Measurements from ENCODE around the gene ADARB2. TPM values are rescaled to one million over a fixed set of nuclear protein-coding genes. Genes with fewer than 3 reads are reported as not detected.
"Not testable (repeated sequence)": the region's sequence is repeated elsewhere in the genome, so short reads cannot be mapped to it uniquely, and the experiment has no call there.

The ADARB2 gene
- polyA plus RNA-seq, 4 donors = 0.40 to 1.5 (median 0.91) TPM

DNA sequence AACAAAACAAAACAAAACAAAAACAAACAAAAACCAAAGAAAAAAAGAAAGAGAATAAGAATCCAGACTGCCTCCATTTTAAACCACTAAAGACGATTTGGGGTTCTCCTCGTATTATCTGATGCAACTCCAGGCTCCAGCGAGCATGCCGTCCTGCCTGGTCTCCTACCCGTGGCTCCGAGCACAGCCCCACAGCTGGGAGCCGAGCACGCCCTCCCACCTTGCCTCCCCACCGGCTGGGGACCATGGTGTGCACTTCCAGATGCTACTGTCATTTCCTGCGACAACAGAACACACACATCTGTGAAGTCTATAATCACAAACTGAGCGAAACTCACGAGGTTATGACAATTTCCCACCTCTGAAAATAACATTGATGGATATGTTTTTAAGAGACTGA is 113.1 kb downstream of the ADARB2 start:
- no peak for DNase-seq (ENCODE audit: low read depth in 4 of 4, low spot score in 3 of 4)

DNA sequence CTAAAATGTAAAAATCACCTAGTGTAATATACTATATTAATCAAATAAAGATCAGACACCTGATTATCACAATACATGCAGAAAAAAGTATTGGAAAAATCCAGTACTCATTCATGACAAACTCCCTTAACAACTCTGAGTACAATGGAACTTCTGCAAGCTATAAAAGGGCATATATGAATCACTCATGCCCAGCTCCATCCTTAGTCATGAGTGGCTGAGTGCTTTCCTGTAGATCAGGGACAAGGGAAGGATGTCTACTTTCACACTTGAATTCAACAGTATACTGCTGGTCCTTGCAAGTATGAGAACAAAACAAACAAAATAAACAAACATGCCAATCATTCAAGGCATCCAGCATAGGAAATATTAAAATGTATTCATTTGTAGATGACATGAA is 116.5 kb downstream of the ADARB2 start:
- no peak for DNase-seq (ENCODE audit: low read depth in 4 of 4, low spot score in 3 of 4)

- DNase-seq (ENCODE audit: low read depth in 4 of 4, low spot score in 3 of 4) = not testable (repeated sequence)
Measured at GRCh38 chr10:1617376-1618317, 119.7 kb downstream of the ADARB2 start.

DNA sequence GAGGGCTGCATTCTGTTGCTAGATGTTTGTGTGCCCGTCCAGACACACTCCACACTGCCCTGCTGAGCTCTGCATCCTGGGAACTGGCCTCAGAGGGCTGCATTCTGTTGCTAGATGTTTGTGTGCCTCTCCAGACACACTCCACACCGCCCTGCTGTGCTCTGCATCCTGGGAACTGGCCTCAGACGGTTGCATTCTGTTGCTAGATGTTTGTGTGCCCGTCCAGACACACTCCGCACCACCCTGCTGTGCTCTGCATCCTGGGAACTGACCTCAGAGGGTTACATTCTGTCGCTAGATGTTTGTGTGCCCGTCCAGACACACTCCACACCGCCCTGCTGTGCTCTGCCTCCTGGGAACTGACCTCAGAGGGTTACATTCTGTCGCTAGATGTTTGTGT is 120.6 kb downstream of the ADARB2 start:
- not testable (repeated sequence) for DNase-seq (ENCODE audit: low read depth in 4 of 4, low spot score in 3 of 4)

DNA sequence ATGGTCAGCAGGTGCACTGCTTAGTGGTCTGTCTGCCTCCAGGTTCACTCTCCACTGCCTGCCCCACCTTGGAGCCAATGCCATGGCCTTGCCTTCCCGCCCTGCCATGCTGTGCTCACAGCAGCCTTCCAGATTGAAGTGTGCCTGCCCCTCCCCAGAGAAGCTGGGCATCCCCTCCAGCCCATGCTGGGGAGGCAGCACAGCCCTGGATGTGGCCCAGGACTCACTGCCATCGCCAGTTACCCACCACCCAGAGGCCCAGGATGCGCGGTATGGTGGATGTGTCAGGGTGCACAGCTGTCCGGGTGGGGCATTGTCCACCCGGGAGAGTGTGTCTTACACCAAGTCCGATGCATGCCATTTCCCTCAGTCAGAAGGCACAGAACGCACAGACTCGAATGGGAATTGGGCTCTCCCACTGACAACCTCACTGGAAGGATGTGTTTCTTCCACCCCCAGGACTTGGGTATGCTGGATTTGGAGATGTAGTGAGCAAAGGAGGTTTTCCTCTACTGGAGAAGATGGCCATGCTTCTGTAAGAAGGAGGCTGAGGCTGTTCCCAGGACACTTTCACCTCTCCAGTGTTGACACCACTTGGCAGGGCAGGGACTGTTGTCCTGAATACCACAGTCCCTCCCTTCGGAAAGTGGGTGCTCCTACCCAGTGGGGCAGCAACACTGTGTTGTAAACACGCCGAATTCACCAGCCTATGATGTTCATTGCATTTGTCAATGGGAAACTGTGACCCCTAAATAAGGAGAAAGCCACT is 122.0 kb downstream of the ADARB2 start:
- DNase-seq (ENCODE audit: low read depth in 4 of 4, low spot score in 3 of 4) = no peak

DNA sequence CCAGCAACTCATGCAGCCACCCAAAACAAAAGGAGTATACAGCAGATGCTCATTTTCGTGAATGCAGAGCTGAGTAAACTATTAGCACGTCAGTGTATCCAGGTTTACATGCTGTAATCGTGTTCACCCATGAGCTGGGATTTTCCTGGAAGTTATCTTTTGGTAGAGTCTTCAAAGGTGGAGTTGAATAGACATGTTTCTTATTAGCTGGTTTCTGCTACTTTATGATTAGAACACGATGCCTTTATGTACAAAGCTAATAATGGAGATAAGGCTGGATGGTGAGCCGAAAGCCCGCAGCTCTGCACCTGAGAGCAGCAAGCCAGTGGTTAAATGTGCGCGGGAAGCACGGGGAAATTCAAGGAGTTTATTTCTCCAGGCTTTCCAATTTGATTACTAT is 123.8 kb downstream of the ADARB2 start:
- DNase-seq (ENCODE audit: low read depth in 4 of 4, low spot score in 3 of 4) = no peak

DNA sequence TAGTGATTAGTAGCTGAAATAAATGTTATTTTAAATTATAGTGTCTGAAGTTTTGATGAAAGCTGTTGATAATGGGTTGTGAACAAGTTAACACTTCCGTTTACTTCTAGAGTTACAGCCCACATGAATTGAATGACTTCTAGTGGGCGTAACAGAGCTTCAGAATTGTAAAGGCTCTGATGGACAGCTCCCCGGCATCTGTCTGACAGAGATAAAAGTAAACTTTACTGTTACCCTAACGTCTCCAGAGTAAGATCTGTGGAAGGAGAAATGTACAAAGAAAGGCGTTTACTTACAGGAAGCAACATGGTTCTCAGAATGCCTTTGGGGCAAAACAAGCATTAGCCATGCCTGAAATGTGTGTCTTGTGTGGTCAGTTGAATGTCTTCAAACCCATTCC is 124.4 kb downstream of the ADARB2 start:
- DNase-seq (ENCODE audit: low read depth in 4 of 4, low spot score in 3 of 4) = no peak

DNA sequence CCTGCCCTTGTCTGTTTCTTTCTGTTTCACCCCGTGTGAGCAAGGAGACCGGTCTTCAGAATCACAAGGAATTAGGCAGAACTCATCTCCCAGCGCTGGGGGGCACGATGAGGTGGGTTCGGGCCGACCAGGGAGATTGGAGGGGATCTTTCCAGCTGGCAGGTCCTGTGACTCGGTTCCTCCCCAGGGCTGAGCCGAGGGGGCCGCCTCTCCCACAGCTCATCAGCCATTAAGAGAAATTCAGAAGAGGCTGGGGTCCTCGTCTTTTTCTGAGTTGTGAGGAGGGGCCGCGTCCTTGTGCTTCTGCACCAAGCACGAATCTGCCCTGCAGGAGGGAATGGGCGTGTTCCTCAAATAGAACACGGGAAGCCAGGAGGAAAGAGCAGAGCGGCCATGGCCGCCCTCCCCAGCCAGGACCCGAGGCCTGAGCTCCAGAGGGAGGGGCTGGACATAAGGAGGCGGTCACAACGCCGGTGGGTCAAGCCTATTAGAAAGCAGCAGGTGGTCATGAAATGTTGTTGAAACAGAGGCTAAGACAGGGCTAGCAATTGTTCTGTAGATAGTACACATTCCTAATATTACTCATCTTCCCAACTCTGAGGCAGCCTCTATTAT is 125.3 kb downstream of the ADARB2 start:
- no peak for DNase-seq (ENCODE audit: low read depth in 4 of 4, low spot score in 3 of 4)

DNA sequence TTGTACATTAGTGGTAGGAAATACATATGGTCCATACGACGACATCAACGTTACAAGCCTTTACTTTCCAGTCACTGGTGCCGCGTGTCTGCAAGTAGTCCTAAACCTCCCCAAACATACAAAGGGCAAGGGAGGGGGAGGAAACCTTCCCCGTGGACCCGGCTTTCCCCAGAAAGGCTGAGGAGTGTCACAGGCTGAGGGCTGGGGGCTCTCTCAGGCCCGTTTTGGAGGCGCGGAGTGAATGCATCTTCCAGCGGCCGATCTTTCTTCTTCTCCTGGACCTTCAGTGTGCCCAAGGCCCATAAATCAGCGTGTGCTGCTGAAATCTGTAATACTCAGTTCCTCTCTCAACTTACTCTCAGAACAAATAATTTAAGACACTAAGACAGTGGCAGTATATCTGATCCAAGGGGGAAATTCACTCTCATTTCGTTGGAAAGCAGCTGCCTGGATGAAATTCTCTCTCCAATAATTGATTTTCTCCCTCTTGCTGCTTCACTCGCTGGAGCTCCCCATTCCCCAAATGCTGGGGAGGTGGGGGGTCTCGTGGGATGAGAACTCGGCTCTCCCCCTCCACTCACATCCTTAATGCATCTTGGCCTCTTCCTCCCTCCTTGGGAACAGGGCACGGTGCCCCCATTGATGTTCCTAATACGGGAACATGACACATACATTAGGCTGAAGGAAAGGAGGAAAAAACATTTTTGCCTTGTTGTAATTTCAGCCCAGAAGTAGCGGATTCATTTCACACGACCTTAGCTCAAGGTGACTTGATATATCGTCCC is 126.1 kb downstream of the ADARB2 start:
- DNase-seq (ENCODE audit: low read depth in 4 of 4, low spot score in 3 of 4) = no peak

DNA sequence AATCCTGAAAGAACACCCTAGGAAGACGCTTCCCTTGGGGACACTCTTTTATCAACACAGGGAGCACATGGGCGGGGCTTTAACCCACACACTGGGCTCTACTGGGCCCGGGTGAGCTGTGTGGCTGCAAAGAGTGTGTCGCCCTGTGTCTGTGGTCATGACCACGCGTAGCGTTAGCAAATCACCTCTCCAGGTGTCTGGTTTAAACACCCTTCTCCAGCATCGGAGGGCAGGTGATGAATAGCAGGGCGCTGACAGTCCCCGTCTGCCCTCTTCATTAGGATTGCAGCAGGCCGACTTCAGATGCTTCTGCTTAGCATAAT is 127.7 kb downstream of the ADARB2 start:
- DNase-seq (ENCODE audit: low read depth in 4 of 4, low spot score in 3 of 4) = no peak

GRCh38 chr10:1608851-1609647 is 128.3 kb downstream of the ADARB2 start:
- DNase-seq (ENCODE audit: low read depth in 4 of 4, low spot score in 3 of 4) = no peak

- DNase-seq (ENCODE audit: low read depth in 4 of 4, low spot score in 3 of 4) = no peak
Measured at GRCh38 chr10:1608408-1608807, 128.9 kb downstream of the ADARB2 start.

- DNase-seq (ENCODE audit: low read depth in 4 of 4, low spot score in 3 of 4) = no peak
Measured at GRCh38 chr10:1607466-1607865, 129.9 kb downstream of the ADARB2 start.

DNA sequence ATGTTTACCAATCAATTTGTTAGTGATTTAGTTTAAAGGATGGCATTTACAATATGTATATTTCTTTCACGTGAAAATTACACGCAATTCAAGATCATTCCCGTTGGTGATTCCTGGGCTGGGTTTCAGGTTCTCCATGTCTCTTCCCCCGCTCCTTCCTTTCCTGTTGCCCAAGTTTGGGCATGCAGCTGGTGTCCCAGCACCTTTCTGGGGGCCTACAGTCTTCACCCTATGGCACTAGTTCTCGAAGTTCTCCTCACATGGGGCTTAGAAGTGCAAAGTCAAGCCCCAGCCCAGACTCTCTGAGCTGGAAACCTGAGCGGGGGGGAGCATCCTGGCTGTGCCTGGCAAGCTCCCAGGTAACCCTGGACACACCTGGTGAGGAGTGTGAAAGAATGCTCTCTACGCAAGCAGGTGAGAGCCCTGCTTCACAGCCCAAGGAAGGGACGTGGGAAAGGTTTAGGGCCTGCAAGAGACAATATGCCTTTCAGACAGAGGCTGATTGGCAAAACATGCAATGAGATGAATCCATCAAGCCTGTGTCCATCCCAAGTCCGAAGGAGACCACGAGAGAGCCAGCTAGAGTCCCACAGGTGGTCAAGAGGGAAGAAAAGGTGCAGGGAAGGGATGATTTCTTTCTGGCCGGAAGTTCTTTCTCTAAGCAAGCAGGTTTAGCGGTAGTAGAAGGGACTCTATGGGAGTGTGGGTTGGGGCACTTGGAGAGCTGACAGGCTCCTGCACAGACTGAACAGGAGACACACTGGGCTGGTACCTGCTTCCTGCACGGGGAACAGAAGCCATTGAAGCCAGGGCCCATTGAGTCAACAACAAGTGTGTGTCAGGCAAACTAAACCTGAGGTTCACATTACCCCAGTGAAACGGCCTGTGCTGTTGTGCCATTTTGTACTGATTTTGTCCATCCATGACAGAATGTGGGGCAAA is 131.1 kb downstream of the ADARB2 start:
- DNase-seq (ENCODE audit: low read depth in 4 of 4, low spot score in 3 of 4) = no peak

GRCh38 chr10:1605121-1605520 is 132.2 kb downstream of the ADARB2 start:
- DNase-seq (ENCODE audit: low read depth in 4 of 4, low spot score in 3 of 4) = no peak

DNA sequence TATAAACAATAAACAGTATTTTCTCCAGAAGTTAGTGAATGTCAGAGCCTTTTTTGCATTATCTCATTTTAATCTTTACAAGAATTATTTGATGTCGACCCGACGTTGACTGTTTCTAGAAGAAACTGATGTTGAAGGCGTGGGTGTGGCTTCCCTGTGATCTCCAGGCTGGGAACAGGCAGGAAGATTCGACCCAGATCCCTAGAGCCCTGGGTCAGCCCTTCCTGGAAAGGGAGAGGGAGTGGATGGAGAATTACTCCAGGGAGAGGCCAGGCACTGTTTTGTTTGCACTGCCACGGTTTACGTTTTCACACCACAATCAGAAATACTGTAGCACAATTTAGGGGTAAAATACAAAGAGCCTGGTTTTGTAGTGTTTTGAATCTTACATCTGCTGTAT is 133.1 kb downstream of the ADARB2 start:
- DNase-seq (ENCODE audit: low read depth in 4 of 4, low spot score in 3 of 4) = no peak

- no peak for DNase-seq (ENCODE audit: low read depth in 4 of 4, low spot score in 3 of 4)
Measured at GRCh38 chr10:1603181-1603580, 134.1 kb downstream of the ADARB2 start.

GRCh38 chr10:1602037-1602484 is 135.3 kb downstream of the ADARB2 start:
- no peak for DNase-seq (ENCODE audit: low read depth in 4 of 4, low spot score in 3 of 4)

GRCh38 chr10:1601406-1601805 is 135.9 kb downstream of the ADARB2 start:
- DNase-seq (ENCODE audit: low read depth in 4 of 4, low spot score in 3 of 4) = no peak

Measured in left renal pelvis (tissue), 4 donors.